PFSK-1 (cell line): Measurements from ENCODE around the gene EDARADD.

Experiments used
- POLR2AphosphoS5 ChIP-seq: IDR thresholded peaks from 2 replicates; pipeline ENCODE4 v1.6.1; 2012; ENCODE audit warnings: low read depth, mild to moderate bottlenecking, control low read depth, low read length, moderate library complexity
- SIN3A ChIP-seq: IDR thresholded peaks from 2 replicates; pipeline ENCODE4 v1.6.1; 2012; ENCODE audit warnings: mild to moderate bottlenecking, low read length, moderate library complexity, borderline replicate concordance; ENCODE audit not compliant: insufficient read depth

DNA sequence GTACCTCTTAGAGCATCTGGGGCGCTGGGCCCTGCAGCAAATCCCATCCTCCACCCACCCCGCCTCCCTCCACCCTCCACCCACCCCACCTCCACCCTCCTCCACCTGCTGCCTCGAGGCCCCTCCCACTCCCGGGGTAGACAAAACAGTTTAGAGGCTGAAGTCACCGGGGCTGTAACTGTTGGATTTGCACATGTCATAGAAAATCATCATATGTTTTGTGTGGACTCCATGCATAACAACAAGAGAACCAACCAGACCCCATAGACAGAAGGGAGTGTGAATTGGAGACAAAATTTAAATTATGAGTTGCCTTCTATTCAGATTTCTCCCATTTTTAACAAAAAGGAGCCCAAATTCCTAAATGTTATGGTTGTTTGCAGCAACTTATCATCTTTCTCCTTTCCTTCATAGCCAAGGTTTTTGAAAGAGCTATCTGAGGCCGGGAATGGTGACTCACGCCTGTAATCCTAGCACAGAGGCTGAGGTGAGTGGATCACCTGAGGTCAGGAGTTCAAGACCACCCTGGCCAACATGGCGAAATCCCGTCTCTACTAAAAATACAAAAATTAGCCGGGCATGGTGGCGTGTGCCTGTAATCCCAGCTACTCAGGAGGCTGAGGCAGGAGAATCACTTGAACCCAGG, 101.5 kb downstream of the EDARADD start:
- TF ChIP-seq POLR2AphosphoS5 (no peak), SIN3A (no peak)
